HT1080 (cell line): Measurements from ENCODE around the gene TRAPPC1. TPM values are rescaled to one million over a fixed set of nuclear protein-coding genes. Genes with fewer than 3 reads are reported as not detected.

Experiments used
- DNase-seq: peaks from one replicate; pipeline ENCODE4 v3.0.0-alpha.2; 2015; ENCODE audit warnings: low read depth
- total RNA-seq: library from RNA; depleted of rRNA; stranded (reverse); fragments of >200 nt; shearing (Covaris generic); gene quantifications from 2 replicates; pipeline ENCODE4 v1.2.3, GENCODE V29; 2014

Gene TRAPPC1
- total RNA-seq, 1 experiment from 2014 or later: 71.5 TPM

- DNase-seq: no peak
Measured at GRCh38 chr17:7903154-7904103, 28.3 kb downstream of the TRAPPC1 start.

- DNase-seq: peak; percentile 40
Measured at GRCh38 chr17:7897773-7898172, 34.0 kb downstream of the TRAPPC1 start.

- DNase-seq: no peak
Measured at GRCh38 chr17:7897090-7897489, 34.7 kb downstream of the TRAPPC1 start.

DNA sequence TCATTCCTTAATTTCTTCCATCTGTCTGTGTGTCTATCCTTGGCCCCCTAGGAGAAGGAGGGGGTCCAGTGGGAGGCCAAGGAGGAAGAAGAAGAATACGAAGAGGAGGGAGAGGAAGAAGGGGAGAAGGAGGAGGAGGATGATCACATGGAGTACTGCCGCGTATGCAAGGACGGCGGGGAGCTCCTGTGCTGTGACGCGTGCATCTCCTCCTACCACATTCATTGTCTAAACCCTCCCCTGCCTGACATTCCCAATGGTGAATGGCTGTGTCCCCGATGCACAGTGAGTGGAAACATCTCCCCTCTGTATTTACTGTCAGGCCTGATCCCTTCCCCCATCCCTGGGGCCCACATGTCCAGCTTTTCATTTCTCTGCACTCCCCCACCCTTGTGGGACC, 36.9 kb downstream of the TRAPPC1 start:
- DNase-seq: no peak

GRCh38 chr17:7894226-7894625, 37.5 kb downstream of the TRAPPC1 start:
- DNase-seq: no peak

- no peak for DNase-seq
Measured at GRCh38 chr17:7893187-7893880, 38.4 kb downstream of the TRAPPC1 start.

DNA sequence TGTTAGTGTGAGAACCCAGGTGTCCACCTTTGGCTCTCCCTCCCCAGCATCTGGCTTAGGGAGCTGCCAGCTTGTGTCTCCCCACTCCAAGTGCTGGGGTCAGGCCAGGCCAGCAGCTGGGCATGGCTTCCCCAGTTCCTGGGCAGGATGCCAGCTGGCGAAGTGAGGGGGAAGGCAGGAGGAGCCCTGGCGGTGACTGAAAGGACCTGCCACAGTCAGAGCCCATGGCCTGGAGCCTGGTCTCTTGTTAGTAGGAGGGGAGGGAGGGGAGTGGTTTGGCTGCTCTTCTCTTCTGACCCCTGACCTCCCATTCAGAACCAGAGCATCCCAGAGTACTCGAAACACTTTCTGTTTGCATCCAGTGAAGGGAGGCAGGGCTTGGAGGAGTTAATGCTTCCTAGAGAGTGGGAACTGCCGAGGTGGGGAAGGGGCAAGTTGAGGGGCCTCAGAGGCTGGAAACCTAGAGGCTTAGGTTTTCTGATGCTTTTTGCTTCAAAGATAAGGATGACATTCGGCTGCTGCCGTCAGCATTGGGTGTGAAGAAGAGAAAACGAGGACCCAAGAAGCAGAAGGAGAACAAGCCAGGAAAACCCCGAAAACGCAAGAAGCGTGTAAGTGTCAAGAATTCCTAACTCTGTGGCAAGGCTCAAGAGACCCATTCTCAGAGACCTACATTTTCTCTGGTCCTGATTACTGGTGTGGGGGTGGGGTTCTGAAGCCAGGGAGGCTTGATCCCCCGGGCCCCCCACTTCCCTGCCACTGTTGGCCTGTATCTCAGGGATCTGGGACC, 42.4 kb downstream of the TRAPPC1 start:
- DNase-seq: peak; percentile 78

GRCh38 chr17:7888184-7888920, 43.4 kb downstream of the TRAPPC1 start, which contains the start of gene CHD3:
Gene CHD3 (plus strand): TSS chr17:7888789. CDS start chr17:7889001, 212 bp downstream.
- no peak for DNase-seq

DNA sequence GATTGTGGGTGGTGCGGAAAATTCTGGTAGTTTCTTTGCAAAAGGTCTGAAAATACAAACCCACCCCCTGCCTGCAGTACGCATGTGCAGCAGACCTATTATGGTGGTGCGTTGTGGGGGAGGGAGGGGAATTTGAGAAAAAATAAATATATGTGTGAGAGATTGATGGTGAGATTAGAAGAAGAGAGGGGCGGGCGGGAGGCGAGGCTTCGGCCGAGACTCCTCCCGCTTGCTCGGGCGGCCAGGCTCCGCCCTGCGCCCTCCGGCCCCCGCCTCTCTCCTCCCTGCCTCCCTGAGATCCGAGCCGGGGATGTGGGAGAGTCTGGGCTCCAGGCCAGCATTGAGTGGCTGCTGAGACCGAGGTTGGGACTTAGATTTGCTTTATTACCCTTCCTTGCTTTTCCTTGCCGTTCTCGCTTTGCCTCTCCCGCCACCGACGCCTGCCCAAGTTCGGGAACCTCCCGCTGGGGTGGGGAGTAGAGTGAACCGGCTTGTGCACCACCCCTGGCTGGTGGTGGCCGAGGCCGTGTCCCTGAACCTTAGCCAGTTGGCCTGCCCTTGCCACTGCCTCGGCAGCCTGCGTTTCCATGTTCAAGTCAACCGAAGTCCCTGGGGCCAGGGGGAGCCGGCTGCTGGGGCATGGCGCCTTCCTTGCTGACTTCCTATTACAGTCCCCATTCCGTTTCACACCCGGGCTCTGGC, 44.1 kb downstream of the TRAPPC1 start:
- DNase-seq: peak; percentile 98

DNA sequence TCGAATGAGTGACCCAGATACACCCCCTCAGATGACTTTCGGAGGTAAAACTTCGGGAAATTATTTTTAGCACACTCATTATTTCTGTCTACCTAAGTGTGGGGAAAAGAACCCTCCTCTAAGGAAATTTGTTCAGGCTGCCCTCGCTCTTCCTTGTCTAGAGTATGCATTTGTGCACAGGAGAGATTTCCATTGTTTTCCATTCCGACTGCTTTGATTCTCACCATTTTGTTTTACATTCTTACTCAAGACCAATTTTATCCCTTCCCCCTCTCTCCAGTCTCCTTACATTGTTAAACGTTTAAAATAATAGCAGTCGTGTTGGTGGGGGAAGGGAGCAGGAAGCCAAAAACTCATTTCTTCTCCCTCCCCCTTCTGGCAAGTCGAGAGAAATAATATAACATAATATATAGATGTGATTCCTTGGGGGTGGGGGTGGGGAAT, 44.7 kb downstream of the TRAPPC1 start:
- DNase-seq: no peak

DNA sequence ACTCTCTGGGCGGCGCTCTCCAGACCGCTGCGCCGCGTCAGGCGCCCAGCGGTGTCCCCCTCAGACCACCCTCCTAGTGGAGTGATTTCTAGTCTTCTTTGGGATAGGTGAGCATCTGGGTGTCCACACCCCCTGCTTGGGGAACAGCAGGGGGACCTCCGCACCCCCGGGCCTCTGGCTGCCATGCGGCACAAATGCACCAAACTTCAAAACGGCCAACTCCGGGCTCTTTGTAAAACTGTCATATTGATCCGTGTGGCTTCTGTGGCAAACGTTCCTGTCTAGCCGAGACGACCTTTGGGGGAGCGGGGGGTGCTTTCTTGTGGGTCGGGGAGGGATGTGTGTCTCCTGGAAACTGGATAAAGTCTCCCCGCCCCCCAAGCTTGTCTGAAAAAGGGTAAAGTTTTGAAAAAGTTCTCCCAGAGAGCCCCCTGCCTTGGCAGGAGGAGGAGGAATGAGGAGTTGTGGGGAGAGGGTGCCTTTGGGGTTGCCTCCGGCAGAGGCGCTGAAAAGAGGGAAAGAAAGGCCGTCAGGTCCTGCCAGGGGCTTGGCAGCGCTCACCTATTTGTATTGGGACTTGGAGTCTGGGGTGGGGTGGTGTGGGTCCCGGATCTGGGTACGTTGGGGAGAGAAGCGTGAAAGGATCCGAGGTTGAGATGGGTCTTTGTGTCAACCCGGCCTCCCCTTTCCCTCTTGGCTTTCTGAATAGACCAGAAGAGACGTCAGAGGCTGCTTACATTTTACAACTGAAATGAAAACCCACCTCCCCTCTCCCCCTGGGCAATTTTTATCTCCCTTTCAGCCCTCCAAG, 45.3 kb downstream of the TRAPPC1 start:
- peak; percentile 30 for DNase-seq

DNA sequence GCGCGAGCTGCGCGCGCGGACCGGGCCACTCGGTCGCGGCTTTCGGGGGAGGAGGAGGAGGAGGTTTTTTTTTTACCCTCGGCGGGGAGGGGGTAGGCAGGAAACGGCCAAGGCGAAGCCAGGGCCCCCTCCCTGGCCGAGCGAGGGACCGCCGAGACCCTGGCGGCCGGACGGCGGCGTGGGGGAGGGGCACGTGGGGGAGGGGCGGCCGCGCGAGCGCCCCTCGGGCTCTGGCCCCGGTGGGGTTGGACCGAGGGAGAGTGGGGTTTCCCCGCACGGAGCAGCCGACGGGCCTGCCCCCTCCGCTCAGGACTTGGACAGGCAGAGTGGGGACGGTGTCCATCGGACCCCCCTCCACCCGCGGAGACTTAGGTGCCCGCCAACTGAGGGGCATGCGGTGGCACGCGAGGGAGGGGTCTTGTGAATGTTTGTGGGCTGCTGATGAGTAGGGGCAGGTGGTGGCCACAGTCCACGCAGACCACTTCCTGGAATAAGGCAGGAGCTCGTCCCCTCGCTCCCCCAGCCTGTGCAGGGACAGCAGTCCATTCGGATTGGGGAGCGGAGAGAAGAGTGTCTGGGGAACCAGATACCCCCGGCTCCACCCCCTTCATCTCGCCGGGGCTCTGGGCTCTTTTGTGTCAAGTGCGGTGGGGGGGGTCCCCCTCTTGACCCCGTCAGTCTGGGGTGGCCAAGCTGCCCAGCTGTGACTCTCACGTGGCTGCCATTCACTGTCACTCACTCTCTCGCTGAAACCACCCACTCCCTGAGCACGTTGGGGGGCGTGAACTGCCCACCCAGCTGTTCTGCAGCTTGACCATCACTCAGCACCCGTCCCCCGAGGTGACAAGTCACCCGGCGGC, 46.1 kb downstream of the TRAPPC1 start:
- peak; percentile 51 for DNase-seq

- no peak for DNase-seq
Measured at GRCh38 chr17:7884581-7885366, 47.0 kb downstream of the TRAPPC1 start.

DNA sequence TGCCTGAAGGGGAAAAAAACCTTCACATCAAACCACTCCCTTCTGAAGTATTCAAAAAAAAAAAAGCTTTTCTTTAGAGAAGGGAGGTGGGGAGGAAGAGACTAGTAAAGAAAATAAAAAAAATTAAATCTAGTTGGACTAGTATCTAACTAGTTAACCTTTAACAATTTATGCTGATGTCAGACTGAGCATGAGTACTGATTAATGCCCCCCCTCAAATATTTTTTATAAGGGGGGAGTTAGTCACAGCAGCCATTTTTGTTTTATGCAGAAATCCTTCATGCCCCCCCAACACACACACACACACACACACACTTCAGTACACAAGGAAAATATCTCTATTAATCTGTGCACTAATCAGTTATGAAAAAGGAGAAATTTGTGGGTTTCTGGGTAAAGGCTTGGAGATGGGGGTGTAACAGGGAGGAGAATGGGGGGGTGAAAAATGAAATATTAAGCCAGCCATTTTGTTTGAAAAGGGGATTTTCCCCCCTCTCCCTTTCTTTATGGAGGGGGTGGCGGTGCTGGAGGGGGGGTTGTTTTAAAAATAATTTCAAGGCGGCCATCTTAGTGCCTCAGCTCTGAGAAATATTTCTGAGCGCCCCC, 47.9 kb downstream of the TRAPPC1 start:
- peak; percentile 21 for DNase-seq

- no peak for DNase-seq
Measured at GRCh38 chr17:7882629-7883028, 49.1 kb downstream of the TRAPPC1 start.

GRCh38 chr17:7882068-7882467, 49.7 kb downstream of the TRAPPC1 start:
- no peak for DNase-seq
